Measurements from ENCODE around the gene C1S. TPM values are rescaled to one million over a fixed set of nuclear protein-coding genes. Genes with fewer than 3 reads are reported as not detected.

The C1S gene
- total RNA-seq, 1 experiment from 2014 or later = 7.1 TPM

DNA sequence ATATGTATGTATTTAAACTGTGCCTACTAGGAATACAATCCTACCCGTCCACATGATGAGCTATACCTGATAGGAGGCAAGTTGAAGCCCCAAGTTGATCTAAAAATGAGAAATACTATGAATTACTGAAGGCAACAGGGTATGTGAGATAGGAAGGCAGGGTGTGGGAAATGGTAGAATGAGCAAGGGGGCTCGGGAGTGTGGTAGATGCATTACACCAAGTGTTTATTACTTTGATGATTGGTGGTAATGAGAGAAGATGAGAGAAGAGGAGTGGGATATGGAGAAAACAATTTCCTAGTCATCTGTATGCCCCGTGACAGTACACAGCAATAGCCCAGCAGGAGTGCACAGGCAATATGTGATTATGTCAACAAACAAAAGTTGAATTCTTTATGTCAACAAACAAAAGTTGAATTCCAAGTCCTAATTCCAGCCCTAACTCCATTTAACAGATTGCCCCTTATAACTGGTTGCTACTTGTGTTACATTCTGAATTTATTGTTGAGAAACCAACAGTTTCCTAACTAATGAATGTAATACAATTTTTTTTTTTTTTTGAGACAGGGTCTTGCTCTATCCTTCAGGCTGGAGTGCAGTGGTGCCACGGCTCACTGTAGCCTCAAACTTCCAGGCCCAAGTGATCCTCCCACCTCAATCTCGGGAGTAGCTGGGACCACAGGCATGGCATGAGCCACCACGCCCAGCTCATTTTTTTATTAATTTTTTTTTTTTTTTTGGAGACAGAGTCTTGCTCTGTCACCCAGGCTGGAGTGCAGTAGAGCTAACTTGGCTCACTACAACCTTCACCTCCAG is 44.8 kb upstream of the C1S start:
- peaks cover 19% of the 10 kb centered on the region for H3K36me3 Mint-ChIP-seq (ENCODE audit: insufficient read depth, unreplicated experiment)
- no TSS peak for BruUV-seq (replicated peaks)
- H3K27me3 Mint-ChIP-seq (ENCODE audit: unreplicated experiment) = no peaks in the 10 kb centered on the region
- no peak for DNase-seq
- peaks cover 16% of the 10 kb centered on the region for H3K4me1 Mint-ChIP-seq (ENCODE audit: low read depth, unreplicated experiment)
- H3K27ac Mint-ChIP-seq (ENCODE audit: unreplicated experiment) = no peak overlapping the region
- intact Hi-C loops (cut with micrococcal nuclease; ENCODE audit: unreplicated experiment) = loop anchor here (5.0 kb wide), 1 partner anchor 77 kb away; the partner anchor contains the start of gene C1R
- no peaks in the 10 kb centered on the region for H3K9me3 Mint-ChIP-seq (ENCODE audit: low read depth, unreplicated experiment)
- TF ChIP-seq, protein P1, sequence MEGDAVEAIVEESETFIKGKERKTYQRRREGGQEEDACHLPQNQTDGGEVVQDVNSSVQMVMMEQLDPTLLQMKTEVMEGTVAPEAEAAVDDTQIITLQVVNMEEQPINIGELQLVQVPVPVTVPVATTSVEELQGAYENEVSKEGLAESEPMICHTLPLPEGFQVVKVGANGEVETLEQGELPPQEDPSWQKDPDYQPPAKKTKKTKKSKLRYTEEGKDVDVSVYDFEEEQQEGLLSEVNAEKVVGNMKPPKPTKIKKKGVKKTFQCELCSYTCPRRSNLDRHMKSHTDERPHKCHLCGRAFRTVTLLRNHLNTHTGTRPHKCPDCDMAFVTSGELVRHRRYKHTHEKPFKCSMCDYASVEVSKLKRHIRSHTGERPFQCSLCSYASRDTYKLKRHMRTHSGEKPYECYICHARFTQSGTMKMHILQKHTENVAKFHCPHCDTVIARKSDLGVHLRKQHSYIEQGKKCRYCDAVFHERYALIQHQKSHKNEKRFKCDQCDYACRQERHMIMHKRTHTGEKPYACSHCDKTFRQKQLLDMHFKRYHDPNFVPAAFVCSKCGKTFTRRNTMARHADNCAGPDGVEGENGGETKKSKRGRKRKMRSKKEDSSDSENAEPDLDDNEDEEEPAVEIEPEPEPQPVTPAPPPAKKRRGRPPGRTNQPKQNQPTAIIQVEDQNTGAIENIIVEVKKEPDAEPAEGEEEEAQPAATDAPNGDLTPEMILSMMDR (IDR thresholded peaks at IDR 0.05; ENCODE audit: unreplicated experiment) = no peak
- no peak overlapping the region for H3K4me3 Mint-ChIP-seq (ENCODE audit: low read depth, unreplicated experiment)
- CTCF ChIA-PET = no interaction called here

DNA sequence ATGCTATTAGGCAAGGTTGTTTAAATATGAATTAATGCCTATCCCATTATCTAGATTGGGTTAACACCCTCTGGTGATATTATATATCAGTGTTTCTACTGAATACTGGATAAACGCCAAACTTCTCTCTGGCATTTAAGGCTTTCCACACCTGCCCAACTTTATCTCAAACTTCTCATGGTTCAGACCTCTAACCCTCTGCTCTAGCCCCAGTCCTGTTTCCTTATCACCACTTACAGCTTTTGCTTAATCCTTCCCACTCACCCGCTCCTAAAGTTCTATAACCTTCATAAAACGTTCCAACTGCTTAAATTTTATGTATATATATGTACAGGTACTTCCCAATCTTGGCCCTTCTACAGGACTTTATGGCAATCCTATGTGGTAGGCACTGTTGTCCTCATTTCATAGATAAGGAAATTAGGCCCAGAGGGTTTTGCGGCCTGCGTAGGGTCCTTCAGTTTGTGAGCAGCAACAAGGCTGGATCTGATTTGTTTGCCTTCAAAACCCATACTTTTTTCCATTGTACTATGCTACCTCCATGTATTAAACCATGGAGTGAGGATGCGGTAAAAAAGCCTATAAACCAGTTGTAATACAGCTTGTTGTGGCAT is 43.5 kb upstream of the C1S start:
- TSS peak; percentile 67 for BruUV-seq (replicated peaks)
- no peaks in the 10 kb centered on the region for H3K9me3 Mint-ChIP-seq (ENCODE audit: low read depth, unreplicated experiment)
- H3K27me3 Mint-ChIP-seq (ENCODE audit: unreplicated experiment) = no peaks in the 10 kb centered on the region
- no peak for DNase-seq
- peak overlapping the region; percentile 85 for H3K4me3 Mint-ChIP-seq (ENCODE audit: low read depth, unreplicated experiment)
- peaks cover 19% of the 10 kb centered on the region for H3K36me3 Mint-ChIP-seq (ENCODE audit: insufficient read depth, unreplicated experiment)
- intact Hi-C loops (cut with micrococcal nuclease; ENCODE audit: unreplicated experiment) = loop anchor here (5.0 kb wide), 1 partner anchor 75 kb away; the partner anchor contains the start of gene C1R
- TF ChIP-seq, protein P1 (IDR thresholded peaks at IDR 0.05; ENCODE audit: unreplicated experiment) = no peak
- H3K27ac Mint-ChIP-seq (ENCODE audit: unreplicated experiment) = peak overlapping the region; percentile 84
- CTCF ChIA-PET = interaction anchor here (1.8 kb wide), 1 partner anchor 71 kb away, joined by 7 read pairs; no protein-coding TSS in a partner anchor
- H3K4me1 Mint-ChIP-seq (ENCODE audit: low read depth, unreplicated experiment) = peaks cover 16% of the 10 kb centered on the region

DNA sequence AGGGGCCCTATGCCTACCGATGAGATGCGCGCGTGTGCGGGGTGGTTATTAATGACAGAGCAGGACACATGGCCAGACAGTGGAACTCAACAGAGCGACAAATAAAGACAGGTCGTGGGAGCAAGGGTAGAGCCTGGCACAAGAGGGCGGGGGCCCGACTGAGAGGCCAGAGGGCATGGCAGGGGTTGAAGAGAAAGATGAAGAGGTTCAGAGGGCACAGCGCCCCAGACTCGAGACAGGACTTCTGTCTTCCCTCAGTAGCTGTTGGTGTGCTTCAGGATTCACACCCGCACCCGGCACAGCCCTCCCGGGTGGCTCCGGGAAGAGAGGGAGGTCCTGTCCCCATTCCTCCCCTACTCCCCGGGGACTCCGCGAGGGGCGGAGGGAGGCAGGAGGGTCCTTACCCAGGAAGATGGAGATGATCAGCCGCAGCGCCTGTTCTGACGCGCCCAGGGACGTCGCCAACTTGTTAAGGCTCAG is 42.6 kb upstream of the C1S start:
- peak overlapping the region; percentile 84 for H3K27ac Mint-ChIP-seq (ENCODE audit: unreplicated experiment)
- BruUV-seq (replicated peaks) = no TSS peak
- peaks cover 19% of the 10 kb centered on the region for H3K36me3 Mint-ChIP-seq (ENCODE audit: insufficient read depth, unreplicated experiment)

More for the DNA sequence above, 42.6 kb upstream of the C1S start:
- Mint-ChIP-seq H3K9me3 (ENCODE audit: low read depth, unreplicated experiment) (no peaks in the 10 kb centered on the region), H3K4me3 (ENCODE audit: low read depth, unreplicated experiment) (peak overlapping the region; percentile 85), H3K4me1 (ENCODE audit: low read depth, unreplicated experiment) (peaks cover 16% of the 10 kb centered on the region), H3K27me3 (ENCODE audit: unreplicated experiment) (no peaks in the 10 kb centered on the region)
- intact Hi-C loops (cut with micrococcal nuclease; ENCODE audit: unreplicated experiment) = loop anchor here (5.0 kb wide), 1 partner anchor 74 kb away; the partner anchor contains the start of gene C1R
- CTCF ChIA-PET = interaction anchor here (0.8 to 1.8 kb wide), 6 partner anchors 9 to 104 kb away, joined by 3 to 7 read pairs (median 6); partner anchors contain the start of gene ENO2
- TF ChIP-seq, protein P1 (IDR thresholded peaks at IDR 0.05; ENCODE audit: unreplicated experiment) = no peak
- DNase-seq = no peak

Measured in Calu3 (cell line).